ENCODE results near the gene OR52I2.
A peak's percentile ranks its signal among the peaks of the same experiment; 100 is the strongest.

OR52I2 gene

GRCh38 chr11:4607096-4607495 lies 25.6 kb downstream of the OR52I2 start:
- H3K4ac ChIP-seq (ENCODE audit: low read length): no peak overlapping the region
- peak overlapping the region; percentile 98 for H2AFZ ChIP-seq (ENCODE audit: low read length)
- H3K4me1 ChIP-seq (ENCODE audit: control insufficient read depth in 2 of 2, insufficient read depth in 1 of 2, low read depth in 1 of 2, low read length in 2 of 2): peaks cover 3 to 4% of the 10 kb centered on the region in 2 donors
- no peak overlapping the region for H3K9ac ChIP-seq (ENCODE audit: low read depth, low read length, poor library complexity)
- no peak overlapping the region for H3K14ac ChIP-seq (ENCODE audit: low read length)
- H2BK15ac ChIP-seq (ENCODE audit: low read length): no peak overlapping the region
- no peak overlapping the region for H2BK12ac ChIP-seq (ENCODE audit: low read length)
- H3K36me3 ChIP-seq (replicated peaks in 1 of 2; ENCODE audit: control insufficient read depth in 2 of 2, insufficient read depth in 2 of 2, low read length in 2 of 2): peaks cover 0 to 29% of the 10 kb centered on the region in 2 donors
- H2AK5ac ChIP-seq (ENCODE audit: low read depth, low read length): no peak overlapping the region
- no peak overlapping the region for H2BK120ac ChIP-seq (ENCODE audit: low read depth, low read length)
- no peak overlapping the region for H3K23ac ChIP-seq (ENCODE audit: low read depth, low read length, poor library complexity)
- no peak overlapping the region for H3K4me2 ChIP-seq (ENCODE audit: insufficient read depth, low read length, poor library complexity, severe bottlenecking)
- H3K79me1 ChIP-seq (ENCODE audit: low read depth, low read length): no peaks in the 10 kb centered on the region
- H3K27me3 ChIP-seq (ENCODE audit: control insufficient read depth in 3 of 3, insufficient read depth in 3 of 3, low read depth in 1 of 3, low read length in 3 of 3): no peaks in the 10 kb centered on the region
- no peak overlapping the region for H3K18ac ChIP-seq (ENCODE audit: low read length)
- DNase-seq (ENCODE audit: low spot score): no peak
- H3K9me3 ChIP-seq (replicated peaks in 1 of 2; ENCODE audit: control insufficient read depth in 2 of 2, insufficient read depth in 1 of 2, low read depth in 1 of 2, low read length in 2 of 2): no peaks in the 10 kb centered on the region
- H4K8ac ChIP-seq (ENCODE audit: low read depth, low read length): no peak overlapping the region
- WGBS, 2 donors (ENCODE audit: extremely low coverage in 2 of 2, insufficient read length in 2 of 2, insufficient replicate concordance in 1 of 2): no CpG with 5 or more reads among the region's 6 CpGs
- no peak overlapping the region for H3K27ac ChIP-seq (replicated peaks; ENCODE audit: low read length)
- peak overlapping the region in 1 of 2 donors; percentile 70 for H3K4me3 ChIP-seq (ENCODE audit: low read length in 2 of 2)
- H4K91ac ChIP-seq (ENCODE audit: low read depth, low read length, poor library complexity): no peak overlapping the region
- no peak overlapping the region for H2BK5ac ChIP-seq (ENCODE audit: low read length)

DNA sequence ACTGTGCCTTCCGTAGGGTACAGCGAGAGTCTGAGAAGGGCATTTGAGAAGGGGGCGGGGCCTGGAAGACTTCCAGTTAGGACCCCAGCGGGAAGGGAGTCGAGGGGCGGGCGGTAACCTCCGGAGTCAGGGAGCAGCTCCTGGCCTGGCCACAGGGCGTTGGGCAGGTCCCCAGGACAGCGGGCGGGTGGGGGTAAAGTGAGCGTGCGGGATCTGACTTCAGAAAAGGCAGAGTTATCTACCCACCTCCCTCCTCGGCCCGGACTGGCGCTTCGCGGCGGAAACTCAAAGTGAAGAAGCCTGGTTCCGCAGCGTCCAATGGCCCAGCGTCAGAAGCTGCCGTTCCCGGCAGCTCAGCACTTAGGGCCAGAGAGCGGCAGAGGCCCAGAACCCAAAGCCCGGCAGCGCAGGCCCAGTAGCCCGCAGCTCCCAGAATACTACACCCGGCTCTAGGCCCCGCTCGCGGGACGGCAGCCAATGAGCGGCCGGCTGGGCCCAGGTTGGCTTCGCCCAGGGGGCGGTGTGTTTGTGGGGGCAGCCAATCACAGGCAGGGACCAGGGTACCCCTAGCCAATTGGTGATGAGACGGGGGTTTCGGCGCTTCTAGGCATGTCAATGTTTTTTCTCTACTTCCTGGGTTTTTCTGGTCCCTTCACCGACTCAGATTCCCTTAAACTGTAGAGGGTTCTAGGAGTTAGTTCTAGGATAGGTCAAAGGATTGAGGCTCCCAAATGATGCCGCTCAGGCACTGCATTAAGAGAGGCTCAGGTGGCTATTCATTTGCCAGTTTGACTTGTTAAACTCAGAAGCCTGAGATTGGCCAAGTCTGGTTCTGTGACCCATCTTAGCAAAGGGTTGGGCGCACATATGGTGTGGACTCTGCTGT lies 26.5 kb downstream of the OR52I2 start, which contains the start of gene TRIM68:
Gene TRIM68, minus strand, starts transcription at position 451 of the 886 bp plus-strand sequence. CDS start 2,727 bp downstream, outside the sequence.
- Histone ChIP-seq H2BK5ac (ENCODE audit: low read length) (no peak within 1 kb of the TSS), H3K9me3 (replicated peaks in 1 of 2; ENCODE audit: control insufficient read depth in 2 of 2, insufficient read depth in 1 of 2, low read depth in 1 of 2, low read length in 2 of 2) (no peaks in the 10 kb centered on the region), H4K91ac (ENCODE audit: low read depth, low read length, poor library complexity) (no peak within 1 kb of the TSS), H2BK12ac (ENCODE audit: low read length) (no peak within 1 kb of the TSS), H3K27ac (replicated peaks; ENCODE audit: low read length) (peak within 1 kb of the TSS; percentile 93), H3K27me3 (ENCODE audit: control insufficient read depth in 3 of 3, insufficient read depth in 3 of 3, low read depth in 1 of 3, low read length in 3 of 3) (no peaks in the 10 kb centered on the region), H2AFZ (ENCODE audit: low read length) (peak within 1 kb of the TSS; percentile 98), H3K36me3 (replicated peaks in 1 of 2; ENCODE audit: control insufficient read depth in 2 of 2, insufficient read depth in 2 of 2, low read length in 2 of 2) (peaks cover 0 to 24% of the 10 kb centered on the region in 2 donors), H3K4me3 (ENCODE audit: low read length in 2 of 2) (peak within 1 kb of the TSS; percentile 70 to 88), H3K4ac (ENCODE audit: low read length) (no peak within 1 kb of the TSS), H2AK5ac (ENCODE audit: low read depth, low read length) (no peak within 1 kb of the TSS), H4K8ac (ENCODE audit: low read depth, low read length) (no peak within 1 kb of the TSS), H3K4me2 (ENCODE audit: insufficient read depth, low read length, poor library complexity, severe bottlenecking) (peak within 1 kb of the TSS; percentile 68), H2BK15ac (ENCODE audit: low read length) (no peak within 1 kb of the TSS), H3K18ac (ENCODE audit: low read length) (peak within 1 kb of the TSS; percentile 98), H3K4me1 (ENCODE audit: control insufficient read depth in 2 of 2, insufficient read depth in 1 of 2, low read depth in 1 of 2, low read length in 2 of 2) (peaks cover 4 to 5% of the 10 kb centered on the region in 2 donors), H3K14ac (ENCODE audit: low read length) (no peak within 1 kb of the TSS), H2BK120ac (ENCODE audit: low read depth, low read length) (no peak within 1 kb of the TSS), H3K23ac (ENCODE audit: low read depth, low read length, poor library complexity) (peak within 1 kb of the TSS; percentile 48), H3K79me1 (ENCODE audit: low read depth, low read length) (no peaks in the 10 kb centered on the region), H3K9ac (ENCODE audit: low read depth, low read length, poor library complexity) (peak within 1 kb of the TSS; percentile 89)
- no CpG with 5 or more reads among the region's 43 CpGs for WGBS, 2 donors (ENCODE audit: extremely low coverage in 2 of 2, insufficient read length in 2 of 2, insufficient replicate concordance in 1 of 2)
- peak; percentile 78 for DNase-seq (ENCODE audit: low spot score)

DNA sequence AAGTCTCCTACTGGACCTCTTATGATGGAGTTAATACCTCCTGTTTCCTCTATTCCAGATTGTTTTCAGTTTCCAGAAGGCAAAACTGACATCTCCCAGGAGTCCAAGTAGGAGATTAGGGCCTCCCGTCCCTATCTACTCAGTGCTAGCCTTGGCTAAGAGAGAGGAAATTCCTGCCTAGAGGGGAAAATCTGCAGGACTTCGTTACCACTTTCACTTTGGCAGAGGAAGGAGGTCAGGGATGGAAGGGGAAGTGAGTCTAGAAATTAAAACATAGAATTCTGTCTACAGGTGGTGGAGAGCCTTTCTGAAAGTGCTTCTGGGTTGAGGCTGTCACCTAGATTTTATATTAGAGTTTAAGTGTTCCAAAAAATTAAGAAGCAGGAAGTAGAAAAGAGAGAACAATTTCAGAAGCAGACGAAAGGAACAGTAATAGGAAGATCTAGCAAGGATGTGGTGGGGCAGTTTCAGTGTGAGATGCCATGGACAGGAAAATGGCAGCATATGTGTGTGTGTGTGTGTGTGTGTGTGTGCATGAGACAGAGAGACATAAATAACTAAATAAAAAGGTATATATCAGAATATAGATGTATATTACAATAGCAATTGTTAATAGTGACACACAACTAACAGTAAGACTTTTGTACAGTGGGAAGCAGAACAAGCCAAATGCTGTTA lies 28.9 kb downstream of the OR52I2 start:
- peaks cover 0 to 8% (median 0%) of the 10 kb centered on the region in 3 experiments for H3K27me3 ChIP-seq (ENCODE audit: control insufficient read depth in 3 of 3, insufficient read depth in 3 of 3, low read depth in 1 of 3, low read length in 3 of 3)
- H2AK5ac ChIP-seq (ENCODE audit: low read depth, low read length): no peak overlapping the region
- no peaks in the 10 kb centered on the region for H3K79me1 ChIP-seq (ENCODE audit: low read depth, low read length)
- H4K91ac ChIP-seq (ENCODE audit: low read depth, low read length, poor library complexity): no peak overlapping the region
- whole genome bisulfite sequencing, 2 donors (ENCODE audit: extremely low coverage in 2 of 2, insufficient read length in 2 of 2, insufficient replicate concordance in 1 of 2): no CpG with 5 or more reads among the region's 3 CpGs
- H2BK120ac ChIP-seq (ENCODE audit: low read depth, low read length): no peak overlapping the region
- no peak overlapping the region for H3K4ac ChIP-seq (ENCODE audit: low read length)
- no peak overlapping the region for H2BK12ac ChIP-seq (ENCODE audit: low read length)
- H3K18ac ChIP-seq (ENCODE audit: low read length): no peak overlapping the region
- H3K23ac ChIP-seq (ENCODE audit: low read depth, low read length, poor library complexity): no peak overlapping the region
- no peak overlapping the region for H3K14ac ChIP-seq (ENCODE audit: low read length)
- DNase-seq (ENCODE audit: low spot score): no peak
- no peak overlapping the region for H3K27ac ChIP-seq (replicated peaks; ENCODE audit: low read length)
- no peaks in the 10 kb centered on the region for H3K9me3 ChIP-seq (replicated peaks in 1 of 2; ENCODE audit: control insufficient read depth in 2 of 2, insufficient read depth in 1 of 2, low read depth in 1 of 2, low read length in 2 of 2)
- no peak overlapping the region for H3K4me2 ChIP-seq (ENCODE audit: insufficient read depth, low read length, poor library complexity, severe bottlenecking)
- peaks cover 0 to 3% of the 10 kb centered on the region in 2 donors for H3K36me3 ChIP-seq (replicated peaks in 1 of 2; ENCODE audit: control insufficient read depth in 2 of 2, insufficient read depth in 2 of 2, low read length in 2 of 2)
- no peak overlapping the region for H3K9ac ChIP-seq (ENCODE audit: low read depth, low read length, poor library complexity)
- no peak overlapping the region for H2BK15ac ChIP-seq (ENCODE audit: low read length)
- H3K4me3 ChIP-seq (ENCODE audit: low read length in 2 of 2): no peak overlapping the region
- H3K4me1 ChIP-seq (ENCODE audit: control insufficient read depth in 2 of 2, insufficient read depth in 1 of 2, low read depth in 1 of 2, low read length in 2 of 2): peaks cover 4 to 5% of the 10 kb centered on the region in 2 donors
- peak overlapping the region; percentile 74 for H2AFZ ChIP-seq (ENCODE audit: low read length)
- no peak overlapping the region for H4K8ac ChIP-seq (ENCODE audit: low read depth, low read length)
- H2BK5ac ChIP-seq (ENCODE audit: low read length): no peak overlapping the region

- H3K4me1 ChIP-seq (ENCODE audit: control insufficient read depth in 2 of 2, insufficient read depth in 1 of 2, low read depth in 1 of 2, low read length in 2 of 2): peaks cover 3 to 5% of the 10 kb centered on the region in 2 donors
- no peak overlapping the region for H2BK12ac ChIP-seq (ENCODE audit: low read length)
- H3K27ac ChIP-seq (replicated peaks; ENCODE audit: low read length): no peak overlapping the region
- no CpG with 5 or more reads among the region's 2 CpGs for WGBS, 2 donors (ENCODE audit: extremely low coverage in 2 of 2, insufficient read length in 2 of 2, insufficient replicate concordance in 1 of 2)
- no peak overlapping the region for H4K91ac ChIP-seq (ENCODE audit: low read depth, low read length, poor library complexity)
- H3K27me3 ChIP-seq (ENCODE audit: control insufficient read depth in 3 of 3, insufficient read depth in 3 of 3, low read depth in 1 of 3, low read length in 3 of 3): peaks cover 0 to 11% (median 0%) of the 10 kb centered on the region in 3 experiments
- H3K18ac ChIP-seq (ENCODE audit: low read length): no peak overlapping the region
- H2AK5ac ChIP-seq (ENCODE audit: low read depth, low read length): no peak overlapping the region
- no peak overlapping the region for H3K9ac ChIP-seq (ENCODE audit: low read depth, low read length, poor library complexity)
- no peak overlapping the region for H3K4me3 ChIP-seq (ENCODE audit: low read length in 2 of 2)
- no peak overlapping the region for H3K23ac ChIP-seq (ENCODE audit: low read depth, low read length, poor library complexity)
- H3K14ac ChIP-seq (ENCODE audit: low read length): no peak overlapping the region
- H2BK120ac ChIP-seq (ENCODE audit: low read depth, low read length): no peak overlapping the region
- no peak overlapping the region for H2BK15ac ChIP-seq (ENCODE audit: low read length)
- H2AFZ ChIP-seq (ENCODE audit: low read length): no peak overlapping the region
- H2BK5ac ChIP-seq (ENCODE audit: low read length): no peak overlapping the region
- H3K79me1 ChIP-seq (ENCODE audit: low read depth, low read length): no peaks in the 10 kb centered on the region
- H3K36me3 ChIP-seq (replicated peaks in 1 of 2; ENCODE audit: control insufficient read depth in 2 of 2, insufficient read depth in 2 of 2, low read length in 2 of 2): no peaks in the 10 kb centered on the region
- no peak overlapping the region for H4K8ac ChIP-seq (ENCODE audit: low read depth, low read length)
- no peak overlapping the region for H3K4me2 ChIP-seq (ENCODE audit: insufficient read depth, low read length, poor library complexity, severe bottlenecking)
- DNase-seq (ENCODE audit: low spot score): no peak
- no peak overlapping the region for H3K4ac ChIP-seq (ENCODE audit: low read length)
- H3K9me3 ChIP-seq (replicated peaks in 1 of 2; ENCODE audit: control insufficient read depth in 2 of 2, insufficient read depth in 1 of 2, low read depth in 1 of 2, low read length in 2 of 2): no peaks in the 10 kb centered on the region
Measured at GRCh38 chr11:4611986-4612385, 30.4 kb downstream of the OR52I2 start.
